Hematopoietic multipotent progenitor cell treated with erythropoietin and hydrocortisone succinate and interleukin-3 and kit ligand, for 6 days (in vitro differentiated cells): ENCODE results near the gene COQ3.
A peak's percentile ranks its signal among the peaks of the same experiment; 100 is the strongest.
"Not testable (repeated sequence)": the region's sequence is repeated elsewhere in the genome, so short reads cannot be mapped to it uniquely, and the experiment has no call there.

Experiments
- DNase-seq: peaks from one replicate; pipeline ENCODE4 v3.0.0-alpha.2; 2015

The COQ3 gene

DNA sequence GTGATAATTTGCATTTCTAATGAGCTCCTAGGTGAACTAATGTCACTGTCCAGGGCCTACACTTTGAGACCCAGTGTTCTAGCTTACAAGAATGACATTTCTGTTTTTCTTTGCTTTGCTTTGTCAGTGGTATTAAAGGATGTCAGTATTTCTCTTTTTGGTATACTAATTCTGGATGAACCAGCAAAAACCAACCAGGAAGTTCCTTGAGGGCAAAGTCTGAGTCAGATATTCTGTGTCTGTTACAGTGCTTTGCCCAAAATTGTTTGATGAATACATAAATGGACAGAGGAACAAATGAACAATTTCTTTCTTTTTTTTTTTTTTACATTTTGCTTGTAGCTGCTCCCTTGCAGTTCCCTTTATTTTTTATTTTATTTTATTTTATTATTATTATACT is 15.4 kb downstream of the COQ3 start:
- no peak for DNase-seq

- DNase-seq = no peak
Observed at GRCh38 chr6:99369533-99369932, 24.5 kb downstream of the COQ3 start.

DNA sequence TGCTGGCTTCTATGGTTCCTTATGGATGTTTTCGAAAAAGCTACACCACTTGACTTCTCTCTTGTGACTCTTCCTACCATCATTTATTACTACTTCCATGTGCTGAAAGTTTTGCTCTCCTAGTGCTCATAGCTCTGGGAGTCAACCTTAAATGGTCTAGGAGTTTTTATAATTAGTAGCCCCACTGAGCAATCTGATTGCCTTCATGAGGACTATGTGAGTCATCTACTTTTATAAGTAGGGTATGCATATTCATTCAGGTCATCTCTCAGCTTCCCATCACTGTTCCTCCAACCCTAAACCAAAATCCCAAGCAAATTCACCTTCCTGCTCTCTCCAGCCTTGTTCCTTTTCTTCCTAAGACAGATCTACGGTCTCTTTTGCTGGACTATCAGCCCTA is 27.1 kb downstream of the COQ3 start:
- DNase-seq = no peak

GRCh38 chr6:99364026-99364425 is 30.0 kb downstream of the COQ3 start:
- DNase-seq = no peak

DNA sequence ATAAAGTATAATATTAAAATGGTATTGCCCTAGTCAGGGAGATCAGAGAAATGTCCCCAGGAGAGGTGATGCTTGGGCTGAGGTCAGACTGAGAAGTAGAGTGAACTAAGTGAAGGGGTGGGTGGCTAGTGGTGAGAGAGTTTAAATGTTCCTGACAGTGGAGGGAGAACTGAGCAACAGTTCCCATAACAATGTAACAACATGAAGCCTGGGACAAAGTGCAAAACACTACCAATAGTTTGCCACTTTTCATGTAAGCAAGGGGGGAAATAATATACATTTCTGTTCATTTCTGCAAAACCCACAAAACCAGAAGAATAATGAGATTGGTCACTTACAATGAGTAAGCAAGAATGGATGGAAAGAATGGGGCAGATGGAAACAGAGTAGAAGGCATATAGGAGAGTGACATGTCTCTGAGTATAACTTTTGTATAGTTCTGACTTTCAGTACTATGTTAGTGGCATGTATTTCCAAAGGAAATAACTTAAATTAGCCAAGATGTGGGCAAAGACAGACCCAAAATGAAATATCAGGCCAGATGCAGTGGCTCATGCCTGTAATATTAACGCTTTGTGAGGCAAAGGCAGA is 31.2 kb downstream of the COQ3 start:
- DNase-seq = no peak

GRCh38 chr6:99359800-99360199 is 34.2 kb downstream of the COQ3 start:
- no peak for DNase-seq

DNA sequence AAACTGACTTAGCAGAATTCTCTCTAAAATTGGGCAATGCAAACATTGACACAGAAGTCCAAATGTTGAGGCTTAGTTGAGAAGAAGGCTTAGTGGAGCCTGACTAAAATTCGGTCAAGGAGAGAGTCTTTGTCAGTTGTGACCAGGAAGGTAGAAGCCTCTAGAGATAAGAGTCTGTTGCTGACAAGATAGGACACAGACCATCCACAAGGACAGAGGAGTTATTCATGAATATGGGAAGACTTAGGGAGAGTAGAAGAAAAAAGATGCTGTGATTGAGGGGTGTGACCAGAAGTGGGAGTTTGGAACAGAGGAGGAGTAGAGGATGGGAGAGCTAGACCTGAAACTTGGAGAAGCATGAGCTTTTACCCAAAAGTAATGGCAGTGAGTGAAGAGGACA is 37.4 kb downstream of the COQ3 start:
- no peak for DNase-seq

GRCh38 chr6:99354983-99355382 is 39.0 kb downstream of the COQ3 start:
- no peak for DNase-seq

GRCh38 chr6:99353126-99353525 is 40.9 kb downstream of the COQ3 start:
- peak; percentile 38 for DNase-seq

DNA sequence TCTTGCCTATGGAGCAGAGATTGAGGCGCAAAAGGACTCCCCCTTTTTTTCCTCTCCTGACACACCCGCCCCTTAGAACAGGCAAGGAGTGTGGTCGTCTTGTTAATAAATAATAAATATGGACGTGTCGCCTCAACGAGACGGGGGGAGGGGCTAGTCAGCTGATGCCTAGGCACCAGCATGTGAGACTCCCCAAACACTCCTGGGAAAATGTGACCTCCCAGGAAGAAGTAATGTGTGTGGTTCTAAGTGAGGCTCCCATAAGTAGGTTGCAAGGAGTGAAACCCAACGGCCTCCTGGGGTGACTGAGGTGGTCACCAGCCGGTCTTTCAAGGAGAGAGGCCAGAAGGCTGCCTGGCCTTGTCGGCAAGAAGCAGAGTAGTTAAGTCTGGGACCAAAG is 43.4 kb downstream of the COQ3 start:
- DNase-seq = no peak

DNA sequence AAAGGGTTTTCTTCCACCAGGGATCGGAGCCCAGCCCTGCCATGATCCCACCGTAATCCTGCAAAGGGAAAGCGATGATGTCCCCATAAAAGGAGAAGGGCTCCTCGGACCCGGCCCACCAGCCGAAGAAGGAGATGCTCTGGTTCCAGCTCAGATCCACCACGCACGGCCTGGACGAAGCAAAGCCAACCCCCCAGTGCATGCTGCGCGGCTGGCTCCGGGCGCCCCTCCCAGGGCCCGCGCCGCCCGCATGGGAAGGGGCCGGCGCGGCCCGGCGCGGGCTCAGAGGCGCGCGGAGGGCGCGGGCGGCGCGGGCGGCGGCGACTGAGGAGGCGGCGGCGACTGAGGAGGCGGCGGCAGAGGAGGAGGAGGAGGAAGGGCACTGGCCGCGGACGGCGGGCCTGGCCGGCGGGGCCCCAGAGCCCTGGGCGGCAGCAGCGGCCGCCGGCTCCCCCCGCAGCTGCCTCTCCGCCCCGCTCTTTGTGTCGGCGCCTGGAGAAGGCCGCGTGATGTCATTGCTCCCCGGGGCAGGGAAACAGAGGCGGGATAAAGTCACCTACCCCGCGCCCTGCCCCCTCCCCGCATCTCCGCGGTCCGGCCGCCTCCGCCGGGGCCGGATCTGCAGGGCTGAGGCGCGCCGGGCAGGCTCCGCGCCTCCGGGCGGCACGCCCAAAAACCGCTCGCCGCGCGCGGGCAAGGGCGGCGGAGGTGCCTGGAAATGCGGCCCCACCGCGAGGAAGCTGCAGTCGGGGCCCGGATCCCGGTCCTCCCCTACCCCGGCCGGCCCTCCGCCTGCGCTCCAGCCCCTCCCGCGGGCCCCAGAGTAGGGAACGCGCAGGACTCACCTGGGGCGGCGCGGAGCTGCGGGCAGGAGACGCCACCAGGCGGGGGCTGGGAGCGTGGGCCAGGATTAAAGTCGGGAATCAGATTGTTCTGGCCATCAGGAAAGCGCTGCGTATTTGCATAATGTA is 44.5 kb downstream of the COQ3 start, which contains the start of gene FAXC:
FAXC (minus strand) TSS at position 504 of the 971 bp plus-strand sequence; CDS start at position 202, 302 bp downstream.
- no peak for DNase-seq

DNA sequence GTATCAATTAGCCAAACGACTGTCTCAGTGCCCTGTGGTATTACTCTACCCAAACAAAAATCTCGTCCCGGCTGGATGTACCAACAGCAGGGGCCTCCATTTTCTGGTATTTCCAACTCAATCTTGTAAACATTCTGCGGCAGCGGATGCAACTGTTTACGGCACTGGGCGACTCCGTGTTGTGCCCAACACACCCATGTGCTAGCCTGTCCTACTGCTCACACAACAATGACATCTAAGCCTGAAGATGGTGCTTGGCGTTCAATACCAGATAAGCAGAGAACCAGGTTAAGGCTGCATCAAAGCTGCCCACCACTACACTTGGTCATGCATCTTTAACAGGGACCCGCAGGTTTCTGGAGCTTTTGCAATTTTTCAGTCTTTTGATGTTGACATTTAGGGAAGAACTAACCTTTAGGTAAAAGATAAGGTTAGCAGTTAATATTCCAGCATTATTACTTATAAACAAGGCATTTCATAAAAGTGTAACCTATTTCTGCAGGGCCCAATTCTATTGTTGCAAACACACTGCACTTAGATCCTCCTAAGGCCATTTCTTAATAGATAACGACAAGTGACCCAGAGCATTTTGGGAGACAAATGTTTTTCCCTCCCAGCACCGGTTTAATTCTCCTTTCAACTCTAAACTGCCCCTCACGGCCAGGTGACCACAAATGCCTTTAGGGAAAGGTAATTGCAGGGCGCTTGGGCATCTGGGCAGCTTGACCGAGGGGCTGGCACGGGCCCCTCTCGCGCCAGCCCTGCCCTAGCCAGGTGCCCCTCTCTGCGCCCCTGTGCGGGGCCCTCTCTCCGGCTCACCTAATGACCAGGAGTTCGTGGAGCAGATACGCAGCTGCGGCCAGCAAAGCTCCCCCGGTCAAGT is 45.5 kb downstream of the COQ3 start:
- no peak for DNase-seq

DNA sequence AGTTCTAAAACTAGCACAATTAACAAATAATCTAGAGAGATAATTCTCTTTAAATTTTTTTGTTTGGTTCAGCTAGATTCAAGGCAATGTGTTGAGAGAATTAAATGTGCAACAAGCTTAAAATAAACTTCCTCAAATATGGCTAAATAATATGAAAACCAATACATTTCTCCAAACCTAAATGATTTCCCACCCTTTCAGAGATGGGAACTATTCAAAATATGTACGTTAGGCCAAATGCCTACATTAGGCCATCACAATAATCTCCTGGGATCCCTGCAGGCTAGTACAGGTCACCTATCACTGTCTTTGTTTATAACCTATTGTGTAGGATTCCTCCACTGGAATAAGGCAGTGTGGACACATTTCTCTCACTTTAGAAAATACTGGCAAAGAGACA is 46.2 kb downstream of the COQ3 start:
- DNase-seq = no peak

DNA sequence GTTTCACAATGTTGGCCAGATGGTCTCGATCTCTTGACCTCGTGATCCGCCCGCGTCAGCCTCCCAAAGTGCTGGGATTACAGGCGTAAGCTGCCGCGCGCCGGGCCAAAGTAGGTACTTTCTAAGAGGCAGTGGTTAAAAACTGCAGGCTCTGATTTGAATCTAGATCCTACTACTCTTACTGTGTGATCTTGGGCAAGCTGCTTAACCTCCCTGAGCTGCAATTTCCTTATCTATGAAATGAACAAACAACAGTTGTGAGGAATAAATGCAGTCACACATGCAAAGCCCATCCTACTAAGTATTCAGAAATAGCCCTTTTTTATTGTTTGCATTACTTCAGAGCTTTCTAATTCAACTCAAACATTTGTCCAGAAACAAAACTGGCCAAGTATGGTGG is 47.4 kb downstream of the COQ3 start:
- DNase-seq = no peak

DNA sequence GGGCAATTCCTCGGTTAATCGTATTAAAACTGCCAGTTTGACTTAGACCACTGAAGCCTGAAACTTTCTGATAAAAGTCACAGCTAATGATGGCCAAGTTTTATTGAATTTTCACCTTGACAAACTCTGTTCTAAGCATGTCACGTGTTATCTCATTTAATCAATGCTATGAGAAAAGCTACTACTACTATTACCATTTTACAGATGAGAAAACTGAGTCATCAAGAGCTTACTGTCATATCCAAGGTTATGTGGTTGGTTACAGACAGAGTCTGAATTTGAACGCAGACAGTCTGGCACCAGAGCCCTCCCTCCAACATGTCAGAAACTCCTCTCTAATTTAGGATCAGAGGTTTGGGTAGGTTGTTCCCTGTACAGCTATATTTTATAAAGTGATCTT is 48.8 kb downstream of the COQ3 start:
- no peak for DNase-seq

DNA sequence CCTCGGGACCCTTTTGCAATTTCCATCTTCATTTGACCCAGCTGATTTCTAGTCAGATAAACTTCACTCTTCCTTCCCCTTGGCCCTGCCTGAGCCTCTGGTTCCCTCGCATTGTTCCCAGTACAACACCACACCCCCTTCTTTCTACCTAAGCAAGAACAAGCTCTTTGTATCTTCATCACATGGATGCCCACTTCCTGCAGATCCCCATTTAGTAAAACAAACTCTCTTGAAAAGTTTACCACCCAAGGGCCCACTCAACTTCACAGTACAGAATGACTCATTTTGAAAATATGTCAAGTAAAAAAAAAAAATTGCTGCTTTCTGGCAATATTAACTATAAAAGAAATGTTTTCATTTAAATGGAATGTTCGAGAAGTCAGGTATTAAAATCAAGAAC is 49.7 kb downstream of the COQ3 start:
- no peak for DNase-seq

- no peak for DNase-seq
Observed at GRCh38 chr6:99341862-99342455, 52.0 kb downstream of the COQ3 start.

DNA sequence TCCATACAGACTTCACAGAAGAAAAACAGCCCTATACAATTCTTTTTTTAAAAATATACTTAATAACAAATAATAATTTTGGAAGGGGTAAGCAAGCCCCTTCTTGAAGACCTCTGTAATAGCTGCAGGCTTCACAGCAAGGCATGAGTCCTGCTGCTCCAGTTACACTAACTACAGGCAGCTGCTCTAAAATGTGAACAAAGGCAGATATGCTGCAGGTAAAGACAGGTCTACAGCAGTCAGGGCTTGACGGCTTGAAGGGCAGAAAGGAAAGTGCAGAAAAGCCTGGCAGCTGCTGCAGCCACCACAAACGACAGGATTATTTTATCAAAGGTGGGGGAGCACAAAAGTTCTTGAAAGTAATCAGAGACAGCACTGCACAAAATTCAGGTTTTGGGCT is 55.8 kb downstream of the COQ3 start:
- no peak for DNase-seq

GRCh38 chr6:99335298-99335697 is 58.7 kb downstream of the COQ3 start:
- not testable (repeated sequence) for DNase-seq

DNA sequence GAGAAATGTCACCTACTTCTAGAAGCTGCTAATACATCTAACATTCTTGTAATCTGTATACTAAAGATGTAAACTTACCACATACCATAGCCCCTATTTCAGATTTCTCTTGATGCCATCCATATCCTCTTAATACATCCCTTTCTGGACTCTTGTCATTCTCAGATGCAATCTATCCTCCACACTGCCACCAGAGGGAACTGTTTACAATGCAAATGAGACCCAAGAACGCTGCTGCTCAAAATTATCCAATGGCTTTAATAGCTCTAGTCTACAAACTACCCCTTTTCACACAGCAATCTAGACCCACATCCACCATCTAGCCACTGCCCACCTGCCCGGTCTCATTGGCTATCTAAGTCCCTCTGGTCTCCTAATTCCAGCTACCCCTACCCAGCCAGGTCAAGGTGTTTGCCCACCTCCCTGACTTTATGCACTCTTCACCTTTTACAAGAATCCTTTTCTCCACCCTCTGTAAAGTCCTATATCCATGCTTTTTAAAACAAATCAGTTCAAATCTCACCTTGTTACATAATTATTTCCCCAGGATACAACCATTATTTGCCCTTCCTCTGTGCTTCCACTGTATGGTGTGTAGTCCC is 59.4 kb downstream of the COQ3 start:
- peak; percentile 74 for DNase-seq

GRCh38 chr6:99333068-99333467 is 60.9 kb downstream of the COQ3 start:
- no peak for DNase-seq

DNA sequence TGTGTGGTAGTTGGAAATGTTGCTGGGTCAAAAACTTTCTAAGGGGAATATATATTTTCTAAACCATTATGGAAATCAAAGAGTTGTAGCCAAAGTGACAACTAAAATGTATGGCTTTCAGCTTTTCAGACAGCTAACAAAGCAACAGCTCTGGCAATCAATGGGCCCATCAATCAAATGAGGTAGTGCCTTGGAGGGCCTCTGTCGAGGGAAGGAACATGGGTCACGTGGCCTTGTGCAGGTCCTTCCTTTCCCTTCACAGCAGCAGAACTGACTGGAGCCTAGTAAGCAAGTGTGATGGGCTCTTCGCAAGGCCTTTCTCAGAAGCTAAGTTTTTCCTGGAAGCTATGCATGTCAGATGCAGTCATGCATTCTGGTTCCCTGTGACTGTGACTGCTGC is 62.5 kb downstream of the COQ3 start:
- DNase-seq = no peak
